H9 (cell line): Measurements from ENCODE around the gene FAM174B. TPM values are rescaled to one million over a fixed set of nuclear protein-coding genes. Genes with fewer than 3 reads are reported as not detected.

Experiments used
- DNase-seq: peaks from one replicate; pipeline ENCODE4 v3.0.0-alpha.2; 2017
- H2AFZ ChIP-seq: one replicate; pipeline ENCODE4 v1.6.1; 2013; ENCODE audit warnings: mild to moderate bottlenecking, low read length, control low read depth, moderate library complexity
- H2AK5ac ChIP-seq: 2 replicates; pipeline ENCODE4 v1.6.1; 2013; ENCODE audit warnings: low read length, control low read depth, mixed read lengths; ENCODE audit not compliant: insufficient read length
- H2BK120ac ChIP-seq: one replicate; pipeline ENCODE4 v1.6.1; 2013; ENCODE audit warnings: low read depth, mild to moderate bottlenecking, low read length, control low read depth, inconsistent platforms; ENCODE audit not compliant: poor library complexity, severe bottlenecking
- H2BK12ac ChIP-seq: 2 replicates; pipeline ENCODE4 v1.6.1; 2013; ENCODE audit warnings: low read length, control low read depth, mixed read lengths, low read depth; ENCODE audit not compliant: insufficient read length
- H2BK15ac ChIP-seq: 2 replicates; pipeline ENCODE4 v1.6.1; 2013; ENCODE audit warnings: low read depth, low read length, control low read depth
- H2BK20ac ChIP-seq: one replicate; pipeline ENCODE4 v1.6.1; 2013; ENCODE audit warnings: low read depth, mild to moderate bottlenecking, low read length, control low read depth, inconsistent platforms; ENCODE audit not compliant: poor library complexity, severe bottlenecking
- H2BK5ac ChIP-seq: 2 replicates; pipeline ENCODE4 v1.6.1; 2013; ENCODE audit warnings: low read length, control low read depth, mixed read lengths; ENCODE audit not compliant: insufficient read length
- H3K14ac ChIP-seq: 2 replicates; pipeline ENCODE4 v1.6.1; 2013; ENCODE audit warnings: low read length, control low read depth; ENCODE audit not compliant: insufficient read depth
- H3K18ac ChIP-seq: 2 replicates; pipeline ENCODE4 v1.6.1; 2013; ENCODE audit warnings: low read depth, mild to moderate bottlenecking, mixed read lengths, low read length, control low read depth; ENCODE audit not compliant: insufficient read length
- H3K23ac ChIP-seq: 2 replicates; pipeline ENCODE4 v1.6.1; 2013; ENCODE audit warnings: low read length, control low read depth, mixed read lengths, low read depth; ENCODE audit not compliant: insufficient read length
- H3K23me2 ChIP-seq: 2 replicates; pipeline ENCODE4 v1.6.1; 2013; ENCODE audit warnings: low read depth, mild to moderate bottlenecking, mixed read lengths, low read length, control low read depth; ENCODE audit not compliant: insufficient read length, poor library complexity, severe bottlenecking
- H3K27ac ChIP-seq: 2 replicates; pipeline ENCODE4 v1.5.1; 2013; ENCODE audit warnings: low read length, control low read depth, mixed read lengths, low read depth; ENCODE audit not compliant: insufficient read length
- H3K27me3 ChIP-seq: 2 replicates; pipeline ENCODE4 v1.6.1; 2013; ENCODE audit warnings: low read length, control low read depth, inconsistent platforms; ENCODE audit not compliant: insufficient read depth
- H3K4ac ChIP-seq: 2 replicates; pipeline ENCODE4 v1.6.1; 2013; ENCODE audit warnings: low read depth, mild to moderate bottlenecking, control low read depth, inconsistent platforms, low read length, moderate library complexity
- H3K4me1 ChIP-seq: 2 replicates; pipeline ENCODE4 v1.6.1; 2013; ENCODE audit warnings: low read length, control low read depth, inconsistent platforms; ENCODE audit not compliant: insufficient read depth
- H3K4me2 ChIP-seq: 2 replicates; pipeline ENCODE4 v1.6.1; 2013; ENCODE audit warnings: low read length, control low read depth, mixed read lengths; ENCODE audit not compliant: insufficient read length, insufficient read depth
- H3K56ac ChIP-seq: 2 replicates; pipeline ENCODE4 v1.6.1; 2013; ENCODE audit warnings: low read depth, mild to moderate bottlenecking, mixed read lengths, low read length, control low read depth; ENCODE audit not compliant: insufficient read length
- H3K79me1 ChIP-seq: 2 replicates; pipeline ENCODE4 v1.6.1; 2013; ENCODE audit warnings: low read depth, mild to moderate bottlenecking, moderate library complexity, low read length, control low read depth, inconsistent platforms; ENCODE audit not compliant: insufficient read depth, poor library complexity, severe bottlenecking
- H3K79me2 ChIP-seq: 2 replicates; pipeline ENCODE4 v1.6.1; 2013; ENCODE audit warnings: low read length, control low read depth, inconsistent platforms; ENCODE audit not compliant: insufficient read depth
- H3K9ac ChIP-seq: 2 replicates; pipeline ENCODE4 v1.6.1; 2013; ENCODE audit warnings: low read length, control low read depth, mixed read lengths; ENCODE audit not compliant: insufficient read length; ENCODE audit errors: extremely low read depth
- H3K9me3 ChIP-seq: one replicate; pipeline ENCODE4 v1.6.1; 2013; ENCODE audit warnings: low read depth, low read length, inconsistent platforms; ENCODE audit not compliant: control insufficient read depth
- H3T11ph ChIP-seq: one replicate; pipeline ENCODE4 v1.6.1; 2013; ENCODE audit warnings: mild to moderate bottlenecking, low read length, control low read depth, inconsistent platforms
- H4K20me1 ChIP-seq: one replicate; pipeline ENCODE4 v1.6.1; 2013; ENCODE audit not compliant: control insufficient read depth, insufficient read length, insufficient read depth
- H4K5ac ChIP-seq: 2 replicates; pipeline ENCODE4 v1.6.1; 2013; ENCODE audit warnings: low read depth, mild to moderate bottlenecking, mixed read lengths, low read length, control low read depth; ENCODE audit not compliant: insufficient read length
- H4K8ac ChIP-seq: replicated peaks from 2 replicates; pipeline ENCODE4 v1.6.1; 2013; ENCODE audit warnings: low read length, control low read depth, mixed read lengths, low read depth; ENCODE audit not compliant: insufficient read length
- H4K91ac ChIP-seq: 2 replicates; pipeline ENCODE4 v1.6.1; 2013; ENCODE audit warnings: low read depth, mild to moderate bottlenecking, moderate library complexity, mixed read lengths, low read length, control low read depth; ENCODE audit not compliant: insufficient read length
- H3K27ac Mint-ChIP-seq, 3 experiments: 2 replicates in 2 of 3; 3 replicates in 1 of 3; pipeline ENCODE4 v1.8.0; 2020 to 2021; ENCODE audit warnings: mixed read lengths in 3 of 3, mild to moderate bottlenecking in 1 of 3, moderate library complexity in 1 of 3
- H3K27me3 Mint-ChIP-seq: 2 replicates; pipeline ENCODE4 v1.8.0; 2021; ENCODE audit warnings: low read depth, mild to moderate bottlenecking, moderate library complexity, mixed read lengths
- H3K36me3 Mint-ChIP-seq, 3 experiments: 2 replicates in 2 of 3; 3 replicates in 1 of 3; pipeline ENCODE4 v1.8.0; 2020 to 2021; ENCODE audit warnings: low read depth in 3 of 3, mixed read lengths in 3 of 3; ENCODE audit not compliant: insufficient read depth in 1 of 3
- H3K4me1 Mint-ChIP-seq, 2 experiments: 2 replicates each; pipeline ENCODE4 v1.8.0; 2020; ENCODE audit warnings: mixed read lengths in 2 of 2
- H3K4me3 Mint-ChIP-seq, 2 experiments: 2 replicates in 1 of 2; 3 replicates in 1 of 2; pipeline ENCODE4 v1.8.0; 2020 to 2021; ENCODE audit warnings: mild to moderate bottlenecking in 2 of 2, mixed read lengths in 2 of 2, moderate library complexity in 1 of 2
- H3K9me3 Mint-ChIP-seq, 2 experiments: 2 replicates in 1 of 2; 3 replicates in 1 of 2; pipeline ENCODE4 v1.8.0; 2020; ENCODE audit warnings: mild to moderate bottlenecking in 2 of 2, mixed read lengths in 2 of 2, moderate library complexity in 1 of 2
- WGBS: extraction: QIAGEN DNeasy Blood & Tissue Kit; methylation state at CpG from one replicate; pipeline ENCODE4 v1.1.7; 2013; ENCODE audit warnings: missing lambda C conversion rate, low lambda C conversion rate, mixed read lengths; ENCODE audit not compliant: insufficient read length; ENCODE audit errors: extremely low coverage; 5-methylcytosine and 5-hydroxymethylcytosine counted together
- total RNA-seq: library from RNA; stranded (reverse); gene quantifications from 2 replicates; pipeline ENCODE4 v1.2.1, GENCODE V29; 2021
- TF ChIP-seq, protein P1 (sequence below): fragments of 200-600 bp; sonication (generic); conservative IDR thresholded peaks from 3 replicates; pipeline ENCODE4 v1.8.0; 2021; ENCODE audit warnings: antibody characterized with exemption, mild to moderate bottlenecking

Gene FAM174B
- total RNA-seq, 1 experiment from 2014 or later = 38.0 TPM

DNA sequence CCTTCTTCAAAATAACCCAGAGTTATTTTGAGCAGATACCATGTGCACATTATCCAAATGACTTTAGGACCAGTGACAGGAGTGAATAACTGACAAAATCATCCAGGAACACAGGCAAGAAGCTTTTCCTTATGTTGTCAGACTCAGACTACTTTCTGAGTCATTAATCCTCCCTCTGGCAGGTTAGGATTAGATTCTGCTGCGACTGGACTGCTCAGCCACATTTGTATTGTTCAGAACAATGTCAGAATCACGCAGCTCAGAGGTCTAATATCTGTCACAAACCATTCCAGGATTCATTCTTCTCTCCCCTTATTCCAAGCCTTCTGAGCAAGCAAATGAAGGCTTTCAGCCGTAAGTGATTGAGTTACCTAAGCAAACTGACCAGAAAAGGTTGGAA, 34.8 kb upstream of the FAM174B start:
- no peaks in the 10 kb centered on the region for H3K27me3 ChIP-seq
- H3K27ac Mint-ChIP-seq = no peak overlapping the region
- H3K27me3 Mint-ChIP-seq = peaks cover 4% of the 10 kb centered on the region
- no peak overlapping the region for H3K18ac ChIP-seq
- no peak overlapping the region for H2AFZ ChIP-seq
- no peak overlapping the region for H3K56ac ChIP-seq
- no peak overlapping the region for H2BK20ac ChIP-seq
- H4K20me1 ChIP-seq = no peaks in the 10 kb centered on the region
- H2BK12ac ChIP-seq = no peak overlapping the region
- no peaks in the 10 kb centered on the region for H3K79me2 ChIP-seq
- peaks cover 18 to 25% (median 24%) of the 10 kb centered on the region in 3 experiments for H3K36me3 Mint-ChIP-seq
- H3K14ac ChIP-seq = no peak overlapping the region
- no CpG with 5 or more reads among the region's 3 CpGs for WGBS
- H3K23me2 ChIP-seq = no peaks in the 10 kb centered on the region
- no peak overlapping the region for H3K4me2 ChIP-seq
- no peak overlapping the region for H2AK5ac ChIP-seq
- no peak overlapping the region for H4K91ac ChIP-seq
- no peak for DNase-seq
- no peak overlapping the region for H3K27ac ChIP-seq
- H3K9ac ChIP-seq = no peak overlapping the region
- H3K4me1 Mint-ChIP-seq = peaks cover 4% of the 10 kb centered on the region in 2 experiments
- no peak overlapping the region for H2BK5ac ChIP-seq
- no peak overlapping the region for H3K4me3 Mint-ChIP-seq
- H2BK15ac ChIP-seq = no peak overlapping the region
- TF ChIP-seq, protein P1, sequence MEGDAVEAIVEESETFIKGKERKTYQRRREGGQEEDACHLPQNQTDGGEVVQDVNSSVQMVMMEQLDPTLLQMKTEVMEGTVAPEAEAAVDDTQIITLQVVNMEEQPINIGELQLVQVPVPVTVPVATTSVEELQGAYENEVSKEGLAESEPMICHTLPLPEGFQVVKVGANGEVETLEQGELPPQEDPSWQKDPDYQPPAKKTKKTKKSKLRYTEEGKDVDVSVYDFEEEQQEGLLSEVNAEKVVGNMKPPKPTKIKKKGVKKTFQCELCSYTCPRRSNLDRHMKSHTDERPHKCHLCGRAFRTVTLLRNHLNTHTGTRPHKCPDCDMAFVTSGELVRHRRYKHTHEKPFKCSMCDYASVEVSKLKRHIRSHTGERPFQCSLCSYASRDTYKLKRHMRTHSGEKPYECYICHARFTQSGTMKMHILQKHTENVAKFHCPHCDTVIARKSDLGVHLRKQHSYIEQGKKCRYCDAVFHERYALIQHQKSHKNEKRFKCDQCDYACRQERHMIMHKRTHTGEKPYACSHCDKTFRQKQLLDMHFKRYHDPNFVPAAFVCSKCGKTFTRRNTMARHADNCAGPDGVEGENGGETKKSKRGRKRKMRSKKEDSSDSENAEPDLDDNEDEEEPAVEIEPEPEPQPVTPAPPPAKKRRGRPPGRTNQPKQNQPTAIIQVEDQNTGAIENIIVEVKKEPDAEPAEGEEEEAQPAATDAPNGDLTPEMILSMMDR = no peak
- no peak overlapping the region for H3K23ac ChIP-seq
- H2BK120ac ChIP-seq = no peak overlapping the region
- no peak overlapping the region for H4K8ac ChIP-seq
- H3K4me1 ChIP-seq = no peaks in the 10 kb centered on the region
- H3T11ph ChIP-seq = no peak overlapping the region
- H3K79me1 ChIP-seq = no peaks in the 10 kb centered on the region
- H3K9me3 ChIP-seq = peaks cover 13% of the 10 kb centered on the region
- H3K4ac ChIP-seq = no peak overlapping the region
- peaks cover 23 to 24% of the 10 kb centered on the region in 2 experiments for H3K9me3 Mint-ChIP-seq
- no peak overlapping the region for H4K5ac ChIP-seq
